ENCODE measurements around the gene ZBTB48. TPM values are rescaled to one million over a fixed set of nuclear protein-coding genes. Genes with fewer than 3 reads are reported as not detected.

The ZBTB48 gene
- polyA plus RNA-seq, 1 of the 3 experiments (the other 2 are of a cell fraction): 31.2 TPM

- H3K79me2 ChIP-seq (ENCODE audit: insufficient read depth): peaks cover 59% of the 10 kb centered on the region
- no peak overlapping the region for H3K27ac ChIP-seq (ENCODE audit: low read depth in 2 of 2, low read length in 1 of 2)
- H3K36me3 ChIP-seq (replicated peaks in 1 of 2; ENCODE audit: control insufficient read depth in 1 of 2, insufficient read depth in 2 of 2, low read length in 1 of 2): peaks cover 4 to 34% of the 10 kb centered on the region in 2 experiments
- no peak overlapping the region for H3K4me3 ChIP-seq (ENCODE audit: low read depth in 2 of 2, low read length in 1 of 2)
- WGBS (ENCODE audit: low lambda C conversion rate): 80% methylated on average over 7 of the region's 15 CpGs
- no peak overlapping the region for H3K9ac ChIP-seq
- no peak overlapping the region for H3K4me2 ChIP-seq
- DNase-seq: no peak
- ChIA-PET POLR2A (no interaction called here), CTCF (interaction anchor here (0.7 kb wide), 1 partner anchor 16 kb away, joined by 3 read pairs; no protein-coding TSS in a partner anchor)
- H3K9me3 ChIP-seq: no peaks in the 10 kb centered on the region
- no peaks in the 10 kb centered on the region for H3K9me2 ChIP-seq
- H3K4me1 ChIP-seq (ENCODE audit: control insufficient read depth in 1 of 2, insufficient read depth in 2 of 2, low read depth in 1 of 2, low read length in 1 of 2): peaks cover 0 to 23% of the 10 kb centered on the region in 2 experiments; a peak in 1 of 4 replicates
- no peak overlapping the region for H2AFZ ChIP-seq (ENCODE audit: low read depth)
- TF ChIP-seq GABPA (IDR thresholded peaks at IDR 0.05; ENCODE audit: low read depth) (no peak), CHD2 (IDR thresholded peaks at IDR 0.05; ENCODE audit: low read length, partially characterized antibody) (no peak), IRF3 (IDR thresholded peaks at IDR 0.05; ENCODE audit: low read depth, low read length) (no peak), NFIC (IDR thresholded peaks at IDR 0.05; ENCODE audit: borderline replicate concordance) (no peak), MAX (IDR thresholded peaks at IDR 0.05; ENCODE audit: low read depth) (no peak), EP300 (IDR thresholded peaks at IDR 0.05; ENCODE audit: borderline replicate concordance in 1 of 2, low read depth in 1 of 2, low read length in 1 of 2) (no peak), TEAD4 (IDR thresholded peaks at IDR 0.05; ENCODE audit: borderline replicate concordance, insufficient read depth) (no peak), JUND (IDR thresholded peaks at IDR 0.05) (no peak), FOXJ3 (CRISPR knock-in tag; IDR thresholded peaks at IDR 0.05) (no peak), PBX3 (IDR thresholded peaks at IDR 0.05) (no peak), MEF2A (IDR thresholded peaks at IDR 0.05; ENCODE audit: borderline replicate concordance, low read depth) (no peak), RFX5 (IDR thresholded peaks at IDR 0.05; ENCODE audit: low read length) (no peak), CTCF (IDR thresholded peaks at IDR 0.05) (no peak), TAF1 (IDR thresholded peaks at IDR 0.05; ENCODE audit: borderline replicate concordance, low read depth, low read length) (no peak), FOXM1 (IDR thresholded peaks at IDR 0.05; ENCODE audit: low read depth) (no peak), RAD21 (IDR thresholded peaks at IDR 0.05; ENCODE audit: low read length) (no peak), EZH2phosphoT487 (IDR thresholded peaks at IDR 0.05; ENCODE audit: borderline replicate concordance, low read depth) (no peak), MXI1 (IDR thresholded peaks at IDR 0.05; ENCODE audit: low read depth, low read length) (no peak)
- TF ChIP-seq, protein P1, sequence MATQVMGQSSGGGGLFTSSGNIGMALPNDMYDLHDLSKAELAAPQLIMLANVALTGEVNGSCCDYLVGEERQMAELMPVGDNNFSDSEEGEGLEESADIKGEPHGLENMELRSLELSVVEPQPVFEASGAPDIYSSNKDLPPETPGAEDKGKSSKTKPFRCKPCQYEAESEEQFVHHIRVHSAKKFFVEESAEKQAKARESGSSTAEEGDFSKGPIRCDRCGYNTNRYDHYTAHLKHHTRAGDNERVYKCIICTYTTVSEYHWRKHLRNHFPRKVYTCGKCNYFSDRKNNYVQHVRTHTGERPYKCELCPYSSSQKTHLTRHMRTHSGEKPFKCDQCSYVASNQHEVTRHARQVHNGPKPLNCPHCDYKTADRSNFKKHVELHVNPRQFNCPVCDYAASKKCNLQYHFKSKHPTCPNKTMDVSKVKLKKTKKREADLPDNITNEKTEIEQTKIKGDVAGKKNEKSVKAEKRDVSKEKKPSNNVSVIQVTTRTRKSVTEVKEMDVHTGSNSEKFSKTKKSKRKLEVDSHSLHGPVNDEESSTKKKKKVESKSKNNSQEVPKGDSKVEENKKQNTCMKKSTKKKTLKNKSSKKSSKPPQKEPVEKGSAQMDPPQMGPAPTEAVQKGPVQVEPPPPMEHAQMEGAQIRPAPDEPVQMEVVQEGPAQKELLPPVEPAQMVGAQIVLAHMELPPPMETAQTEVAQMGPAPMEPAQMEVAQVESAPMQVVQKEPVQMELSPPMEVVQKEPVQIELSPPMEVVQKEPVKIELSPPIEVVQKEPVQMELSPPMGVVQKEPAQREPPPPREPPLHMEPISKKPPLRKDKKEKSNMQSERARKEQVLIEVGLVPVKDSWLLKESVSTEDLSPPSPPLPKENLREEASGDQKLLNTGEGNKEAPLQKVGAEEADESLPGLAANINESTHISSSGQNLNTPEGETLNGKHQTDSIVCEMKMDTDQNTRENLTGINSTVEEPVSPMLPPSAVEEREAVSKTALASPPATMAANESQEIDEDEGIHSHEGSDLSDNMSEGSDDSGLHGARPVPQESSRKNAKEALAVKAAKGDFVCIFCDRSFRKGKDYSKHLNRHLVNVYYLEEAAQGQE (IDR thresholded peaks at IDR 0.05; ENCODE audit: low read depth, low read length): no peak
- peaks cover 24% of the 10 kb centered on the region; the same call in 1 of the 2 replicates for H4K20me1 ChIP-seq (ENCODE audit: insufficient read depth)
- no peaks in the 10 kb centered on the region for H3K27me3 ChIP-seq (ENCODE audit: insufficient read depth)
- H3F3A ChIP-seq (replicated peaks; ENCODE audit: insufficient read depth): no peaks in the 10 kb centered on the region
Measured at GRCh38 chr1:6596886-6597776, 17.3 kb downstream of the ZBTB48 start.

Data from SK-N-SH (cell line).